ENCODE data around the gene CAPN13.

The CAPN13 gene

DNA sequence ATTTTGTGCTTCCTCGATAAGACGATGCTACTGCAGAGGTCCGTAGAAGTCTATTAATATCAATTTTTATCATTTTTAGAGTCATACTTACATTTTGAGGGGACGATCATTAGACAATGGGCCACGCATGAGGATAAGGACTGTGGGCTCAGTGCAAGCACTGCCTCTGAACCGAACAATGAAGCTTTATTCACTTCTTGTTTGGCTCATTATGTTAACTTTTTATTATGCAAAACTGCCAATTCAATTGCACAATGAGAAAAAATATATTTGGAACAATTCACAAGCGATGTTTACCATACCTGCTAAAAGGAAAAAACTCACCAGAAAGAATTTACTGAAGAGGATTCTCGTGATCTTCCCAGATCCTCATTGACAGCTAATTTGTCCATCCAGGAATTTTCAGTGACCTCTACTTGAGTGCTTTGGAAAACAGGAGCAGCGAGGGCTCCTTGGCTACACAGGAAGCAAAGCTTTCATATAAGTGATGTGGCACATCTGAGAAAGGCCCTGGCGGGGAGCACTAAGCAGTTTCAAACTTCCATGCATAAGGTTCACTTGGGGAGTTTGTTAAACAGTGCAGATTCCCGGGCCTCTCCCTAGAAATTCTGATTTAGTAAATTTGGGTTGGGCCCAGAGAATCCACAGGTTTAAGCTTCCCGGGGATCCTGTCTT is 13.3 kb upstream of the CAPN13 start:
- Histone ChIP-seq H3K4me2 (ENCODE audit: low read length) (no peak overlapping the region), H3K4me1 (ENCODE audit: low read length) (no peaks in the 10 kb centered on the region), H4K20me1 (ENCODE audit: insufficient read depth, low read length) (no peaks in the 10 kb centered on the region), H3K9ac (ENCODE audit: low read length) (no peak overlapping the region), H3K27me3 (ENCODE audit: low read depth, low read length) (no peaks in the 10 kb centered on the region), H2AFZ (ENCODE audit: low read depth, low read length) (no peak overlapping the region), H3K36me3 (replicated peaks; ENCODE audit: low read depth, low read length) (no peaks in the 10 kb centered on the region), H3K79me2 (ENCODE audit: low read length) (no peaks in the 10 kb centered on the region), H3K9me3 (ENCODE audit: insufficient read depth, low read length) (no peaks in the 10 kb centered on the region), H3K27ac (ENCODE audit: low read length) (no peak overlapping the region), H3K4me3 (ENCODE audit: low read length) (no peak overlapping the region)
- TF ChIP-seq EZH2phosphoT487 (IDR thresholded peaks at IDR 0.05; ENCODE audit: low read depth) (no peak), CTCF (IDR thresholded peaks at IDR 0.05; ENCODE audit: low read depth, low read length) (no peak)

GRCh38 chr2:30809938-30810337 is 2.7 kb upstream of the CAPN13 start:
- Histone ChIP-seq H3K4me3 (ENCODE audit: low read length) (no peak overlapping the region), H3K9ac (ENCODE audit: low read length) (no peak overlapping the region), H3K27me3 (ENCODE audit: low read depth, low read length) (0 out of 2 replicates have a peak, but pooled peaks cover 10% of the 10 kb centered on the region), H3K36me3 (replicated peaks; ENCODE audit: low read depth, low read length) (no peaks in the 10 kb centered on the region), H3K4me1 (ENCODE audit: low read length) (peaks cover 4% of the 10 kb centered on the region; the same call in 1 of the 2 replicates), H3K9me3 (ENCODE audit: insufficient read depth, low read length) (no peaks in the 10 kb centered on the region), H4K20me1 (ENCODE audit: insufficient read depth, low read length) (no peaks in the 10 kb centered on the region), H2AFZ (ENCODE audit: low read depth, low read length) (no peak overlapping the region), H3K4me2 (ENCODE audit: low read length) (no peak overlapping the region), H3K79me2 (ENCODE audit: low read length) (no peaks in the 10 kb centered on the region), H3K27ac (ENCODE audit: low read length) (no peak overlapping the region)
- TF ChIP-seq EZH2phosphoT487 (IDR thresholded peaks at IDR 0.05; ENCODE audit: low read depth) (no peak), CTCF (IDR thresholded peaks at IDR 0.05; ENCODE audit: low read depth, low read length) (no peak)

DNA sequence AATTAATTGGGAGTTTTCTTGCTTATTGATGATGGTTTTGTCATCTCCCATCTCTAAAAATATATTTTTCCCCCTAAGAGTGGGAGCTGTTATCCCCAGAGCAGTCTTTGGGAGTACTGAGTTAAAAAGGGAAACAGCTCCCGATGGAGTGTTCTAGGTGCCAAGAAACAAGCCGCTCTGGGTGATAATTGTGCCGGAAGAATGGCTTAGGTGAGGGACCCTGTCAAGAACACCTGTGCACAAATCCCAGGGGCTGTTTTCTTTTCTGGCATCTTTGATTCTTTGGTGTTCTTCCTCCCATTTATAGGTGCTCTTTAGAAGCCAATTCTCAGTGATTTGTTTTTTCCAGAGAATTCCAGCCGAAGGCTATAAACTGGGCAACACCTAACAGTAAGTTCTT is 1.4 kb upstream of the CAPN13 start:
- Histone ChIP-seq H3K36me3 (replicated peaks; ENCODE audit: low read depth, low read length) (no peaks in the 10 kb centered on the region), H3K27ac (ENCODE audit: low read length) (no peak overlapping the region), H4K20me1 (ENCODE audit: insufficient read depth, low read length) (no peaks in the 10 kb centered on the region), H3K9ac (ENCODE audit: low read length) (no peak overlapping the region), H3K27me3 (ENCODE audit: low read depth, low read length) (0 out of 2 replicates have a peak, but pooled peaks cover 5% of the 10 kb centered on the region), H3K79me2 (ENCODE audit: low read length) (no peaks in the 10 kb centered on the region), H3K4me2 (ENCODE audit: low read length) (no peak overlapping the region), H3K4me3 (ENCODE audit: low read length) (no peak overlapping the region), H2AFZ (ENCODE audit: low read depth, low read length) (no peak overlapping the region), H3K4me1 (ENCODE audit: low read length) (peaks cover 4% of the 10 kb centered on the region; the same call in 1 of the 2 replicates), H3K9me3 (ENCODE audit: insufficient read depth, low read length) (no peaks in the 10 kb centered on the region)
- TF ChIP-seq CTCF (IDR thresholded peaks at IDR 0.05; ENCODE audit: low read depth, low read length) = no peak
- TF ChIP-seq EZH2phosphoT487 (IDR thresholded peaks at IDR 0.05; ENCODE audit: low read depth) = no peak

- no peaks in the 10 kb centered on the region for H4K20me1 ChIP-seq (ENCODE audit: insufficient read depth, low read length)
- H3K27me3 ChIP-seq (ENCODE audit: low read depth, low read length) = 0 out of 2 replicates have a peak, but pooled peaks cover 5% of the 10 kb centered on the region
- H3K9ac ChIP-seq (ENCODE audit: low read length) = no peak overlapping the region
- H3K4me2 ChIP-seq (ENCODE audit: low read length) = no peak overlapping the region
- no peak overlapping the region for H2AFZ ChIP-seq (ENCODE audit: low read depth, low read length)
- H3K4me1 ChIP-seq (ENCODE audit: low read length) = peaks cover 11% of the 10 kb centered on the region
- H3K27ac ChIP-seq (ENCODE audit: low read length) = no peak overlapping the region
- no peak overlapping the region for H3K4me3 ChIP-seq (ENCODE audit: low read length)
- no peaks in the 10 kb centered on the region for H3K9me3 ChIP-seq (ENCODE audit: insufficient read depth, low read length)
- TF ChIP-seq EZH2phosphoT487 (IDR thresholded peaks at IDR 0.05; ENCODE audit: low read depth) (no peak), CTCF (IDR thresholded peaks at IDR 0.05; ENCODE audit: low read depth, low read length) (no peak)
- H3K79me2 ChIP-seq (ENCODE audit: low read length) = no peaks in the 10 kb centered on the region
- H3K36me3 ChIP-seq (replicated peaks; ENCODE audit: low read depth, low read length) = no peaks in the 10 kb centered on the region
Observed at GRCh38 chr2:30803281-30803680, 4.0 kb downstream of the CAPN13 start.

All from OCI-LY3 (cell line).